Hypothalamus (tissue), 51 donors: ENCODE results near the gene EHD1.
A peak's percentile ranks its signal among the peaks of the same experiment; 100 is the strongest.

Source experiments
- DNase-seq, 51 donors: peaks; one replicate each; lab custom pipeline; 2025; lab: John Stamatoyannopoulos, UW

Gene EHD1

DNA sequence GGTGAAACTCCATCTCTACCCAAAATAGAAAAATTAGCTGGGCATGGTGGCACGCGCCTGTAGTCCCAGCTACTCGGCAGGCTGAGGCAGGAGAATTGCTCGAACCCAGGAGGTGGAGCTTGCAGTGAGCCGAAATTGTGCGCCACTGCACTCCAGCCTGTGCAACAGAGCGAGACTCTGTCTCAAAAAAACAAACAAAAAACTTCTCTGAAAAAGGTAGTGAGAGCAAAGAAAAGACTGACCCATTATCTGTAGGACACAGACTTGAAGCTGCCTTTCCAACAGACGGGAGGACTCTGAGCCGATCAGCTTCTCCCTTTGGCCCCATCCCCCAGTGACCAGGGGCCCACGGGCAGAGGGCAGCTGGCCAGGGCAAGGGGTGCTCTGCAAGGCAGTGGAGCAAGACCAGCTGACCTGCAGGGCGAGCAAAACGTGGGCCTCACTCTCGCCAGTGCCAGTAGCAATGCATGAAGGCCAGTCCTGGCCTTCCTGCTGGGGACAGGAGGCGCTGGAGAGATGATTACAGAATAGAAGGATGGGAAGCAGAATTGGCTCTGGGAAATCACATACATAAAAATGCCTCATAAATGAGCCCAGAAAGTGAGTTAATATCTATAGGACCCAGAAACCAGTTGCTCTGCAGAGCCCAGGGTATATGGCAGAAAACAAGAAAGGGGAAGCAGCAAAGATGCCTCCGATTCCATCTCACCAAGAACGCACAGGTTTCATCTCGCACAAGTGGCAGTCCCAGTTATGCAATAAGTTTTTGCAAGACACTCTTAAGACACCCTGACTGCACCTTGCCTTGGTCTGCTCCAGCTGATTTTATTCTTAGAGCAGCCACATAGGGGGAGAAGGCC, 2.8 kb downstream of the EHD1 start:
- peak in 10 of 51 donors; percentile 10 to 65 (median 34) for DNase-seq

GRCh38 chr11:64874308-64875240, 3.8 kb downstream of the EHD1 start:
- peak in 38 of 51 donors; percentile 25 to 85 (median 56) for DNase-seq

- no peak for DNase-seq
Measured at GRCh38 chr11:64872790-64873488, 5.5 kb downstream of the EHD1 start.

DNA sequence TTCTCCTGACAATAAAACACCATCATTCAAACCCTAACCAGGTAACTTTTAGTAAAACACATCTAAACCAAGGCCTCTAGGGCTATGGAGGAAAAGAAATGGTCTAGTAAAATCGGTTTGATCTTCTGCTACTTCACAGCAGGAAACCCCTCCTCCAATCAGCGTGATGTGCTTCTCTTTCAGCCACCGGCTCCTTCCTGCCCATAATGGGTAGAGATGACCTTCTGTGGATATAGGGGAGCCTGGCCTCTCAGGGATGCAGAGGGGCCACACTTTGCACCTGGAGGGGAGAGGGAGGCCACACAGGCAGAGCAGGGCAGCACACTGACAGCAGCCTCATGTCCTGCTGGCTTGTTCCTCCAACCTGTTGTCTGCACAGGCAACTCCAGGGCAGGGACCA, 6.9 kb downstream of the EHD1 start:
- DNase-seq, result no peak

DNA sequence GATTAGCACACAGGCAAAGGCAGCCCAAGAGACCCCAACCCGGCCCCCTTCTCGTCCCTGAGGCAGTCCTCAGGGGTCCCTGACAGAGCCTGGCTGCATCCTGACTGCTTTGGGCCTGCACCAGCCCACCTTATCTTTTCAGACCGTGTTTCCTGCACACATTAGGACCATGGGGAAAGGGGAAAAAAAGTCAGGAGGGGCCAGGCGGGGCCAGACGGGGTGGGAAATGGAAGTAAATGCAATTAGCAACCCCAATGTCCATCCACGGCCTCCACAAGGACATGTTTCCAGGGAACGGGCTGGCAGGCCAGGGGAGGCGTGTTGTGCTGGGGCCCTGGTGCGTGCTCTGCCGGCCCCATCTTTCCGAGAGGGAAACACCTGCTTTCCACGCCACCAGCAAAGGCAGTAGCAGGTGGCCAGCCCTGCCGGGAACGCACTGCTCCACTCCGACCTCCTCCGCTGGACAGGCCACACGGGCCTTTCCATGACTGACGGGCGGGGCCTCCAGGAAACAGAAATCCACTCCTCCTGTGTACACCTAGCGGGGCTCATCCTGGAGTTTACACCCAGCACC, 7.4 kb downstream of the EHD1 start:
- DNase-seq, result no peak

DNA sequence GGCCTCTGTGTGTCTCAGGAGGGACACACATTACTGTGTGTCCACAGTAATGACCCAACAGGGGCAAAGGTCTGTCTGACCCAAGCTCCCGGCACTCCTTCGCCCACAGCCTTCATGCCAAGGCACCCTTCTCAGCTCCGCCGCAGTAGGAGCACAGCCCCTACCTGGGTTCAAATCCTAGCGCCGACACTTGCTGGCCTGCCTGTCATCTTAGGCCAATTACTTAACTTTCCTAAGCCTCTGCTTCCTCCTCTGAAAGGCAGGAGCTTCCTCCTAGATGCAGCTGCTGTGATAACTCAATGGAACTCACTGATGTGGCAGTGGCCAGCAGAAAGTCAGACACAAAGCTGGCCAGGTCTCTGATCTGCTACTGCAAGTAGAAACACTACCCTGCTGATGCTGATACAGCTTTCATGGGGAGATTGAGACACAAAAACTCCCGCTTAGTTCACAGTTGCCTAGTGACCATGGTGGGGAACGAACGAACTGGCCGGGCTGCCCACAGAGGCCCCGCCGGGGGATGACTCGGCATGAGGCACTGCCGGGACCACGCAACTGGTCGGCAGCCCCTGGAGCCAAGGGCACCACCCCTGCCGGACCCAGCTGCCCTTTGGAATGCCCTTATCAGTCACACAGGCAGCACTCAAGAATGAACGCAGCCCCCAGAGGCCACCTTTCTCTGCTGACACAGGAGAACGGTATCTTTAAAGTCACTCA, 8.1 kb downstream of the EHD1 start:
- DNase-seq, result peak in 4 of 51 donors; percentile 17 to 31 (median 24)

DNA sequence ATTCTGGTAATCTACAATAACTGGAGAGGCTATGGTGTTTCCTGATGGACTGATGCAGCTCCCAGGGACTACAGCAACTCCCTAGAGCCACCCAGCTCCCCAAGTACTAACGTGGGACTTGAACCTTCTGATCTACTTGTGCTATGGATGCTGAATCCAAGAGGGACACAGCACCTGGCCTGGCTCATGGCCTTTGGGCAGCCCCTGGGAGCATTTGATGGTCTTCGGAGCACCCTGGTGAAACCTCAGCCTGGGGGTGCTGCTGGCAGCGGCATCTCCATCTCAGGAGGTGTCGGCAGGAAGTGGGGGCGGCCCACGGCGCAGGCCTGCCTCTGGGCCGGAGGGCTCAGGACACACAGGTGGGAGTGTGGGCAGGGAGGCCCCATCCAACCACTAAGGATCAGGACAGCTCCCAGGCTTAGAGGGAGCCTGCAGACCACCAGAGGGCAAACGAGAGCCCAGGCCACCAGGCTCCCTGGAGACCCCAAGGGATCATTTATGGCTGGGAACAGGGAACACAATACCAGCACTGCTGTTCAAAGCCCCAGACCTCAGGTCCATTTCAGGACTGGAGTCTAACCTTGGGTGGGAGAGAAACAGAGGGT, 8.7 kb downstream of the EHD1 start:
- no peak for DNase-seq

DNA sequence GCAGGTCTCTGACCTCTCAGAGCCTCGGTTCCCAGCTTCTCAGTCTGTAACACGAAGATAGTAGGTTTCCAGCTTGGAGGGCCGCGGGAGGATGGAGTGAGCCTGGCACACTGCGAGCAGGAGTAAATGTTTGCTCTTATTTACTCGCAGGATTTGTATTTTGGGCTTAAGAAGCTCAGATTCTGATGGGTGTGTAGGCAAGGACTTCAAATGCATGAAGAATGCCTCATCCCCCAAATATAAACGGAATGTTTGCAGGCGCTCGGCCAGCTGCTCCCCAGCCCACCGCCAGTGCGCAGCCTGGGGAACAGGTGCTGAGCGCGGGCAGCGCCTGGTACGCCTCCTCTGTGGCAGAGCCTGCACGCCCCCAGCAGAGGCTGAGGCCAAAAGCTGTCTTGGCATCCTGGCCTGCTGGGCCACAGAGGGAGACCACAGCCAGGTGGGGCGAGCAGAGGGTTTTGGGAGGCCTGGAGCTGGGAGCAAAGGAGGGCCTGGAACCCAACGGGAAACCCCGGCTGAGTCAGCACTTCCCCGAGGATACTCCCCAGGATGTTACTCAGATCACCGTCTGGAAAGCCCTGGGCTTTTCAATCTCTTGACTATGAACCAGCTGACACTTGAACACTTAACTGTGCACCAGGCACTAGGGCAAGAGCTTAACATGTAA, 9.4 kb downstream of the EHD1 start:
- peak in 5 of 51 donors; percentile 11 to 80 (median 23) for DNase-seq

GRCh38 chr11:64867748-64868462, 10.5 kb downstream of the EHD1 start:
- no peak for DNase-seq

GRCh38 chr11:64866173-64866491, 12.3 kb downstream of the EHD1 start:
- no peak for DNase-seq

- DNase-seq, result no peak
Measured at GRCh38 chr11:64865286-64866172, 12.9 kb downstream of the EHD1 start.

- DNase-seq, result peak in 22 of 51 donors; percentile 23 to 73 (median 50)
Measured at GRCh38 chr11:64864473-64865285, 13.7 kb downstream of the EHD1 start.

DNA sequence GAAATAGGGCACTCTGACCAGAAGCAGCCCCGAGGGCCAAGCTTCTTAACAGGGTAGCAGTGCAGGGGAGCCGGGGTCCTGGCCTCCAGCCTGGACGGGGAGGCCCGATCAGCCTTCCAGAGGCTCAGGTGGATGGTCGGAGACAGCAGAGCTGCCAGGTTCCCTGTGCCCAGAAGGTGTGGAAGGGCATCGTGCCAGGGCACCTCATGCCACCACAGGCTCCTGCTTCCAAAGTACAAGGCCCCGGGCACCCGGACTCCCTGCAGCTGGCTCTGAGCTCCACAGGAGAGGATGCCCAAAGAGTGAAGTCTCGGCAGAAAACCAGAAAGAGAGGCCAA, 14.3 kb downstream of the EHD1 start:
- peak in 3 of 51 donors; percentile 34 to 73 (median 49) for DNase-seq

DNA sequence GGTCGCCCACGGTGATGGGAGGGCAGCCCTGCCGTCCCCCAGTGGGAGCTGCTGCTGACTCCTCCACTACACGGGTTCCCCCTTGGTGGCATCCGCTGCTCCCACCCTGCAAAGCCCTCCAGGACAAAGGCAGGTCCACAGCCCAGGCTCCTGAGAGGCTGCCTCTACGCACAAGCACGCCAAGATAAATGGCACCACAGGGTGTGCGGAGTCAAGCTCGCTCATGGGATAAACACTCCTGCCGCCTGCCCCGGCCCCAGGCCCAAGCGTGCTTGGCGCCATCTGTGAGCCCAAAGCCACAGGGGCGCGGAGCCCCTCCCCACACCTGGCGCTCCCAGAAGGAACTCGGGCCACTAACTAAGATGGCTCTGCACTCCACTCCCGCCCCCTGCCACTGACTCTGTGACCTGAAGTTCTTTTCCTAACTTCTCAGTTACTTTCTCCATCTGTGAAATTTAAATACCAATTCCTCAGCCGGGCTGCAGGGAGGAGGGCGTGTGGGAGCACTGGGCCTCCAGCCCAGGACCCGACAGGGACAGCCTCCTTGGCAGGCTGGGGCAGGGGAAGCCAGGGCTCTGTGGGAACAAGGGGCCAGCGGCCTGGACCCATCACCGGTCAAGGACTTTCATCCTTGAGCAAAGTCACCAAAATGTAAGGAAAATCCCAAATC, 14.9 kb downstream of the EHD1 start:
- DNase-seq, result peak in 17 of 51 donors; percentile 14 to 52 (median 39)

DNA sequence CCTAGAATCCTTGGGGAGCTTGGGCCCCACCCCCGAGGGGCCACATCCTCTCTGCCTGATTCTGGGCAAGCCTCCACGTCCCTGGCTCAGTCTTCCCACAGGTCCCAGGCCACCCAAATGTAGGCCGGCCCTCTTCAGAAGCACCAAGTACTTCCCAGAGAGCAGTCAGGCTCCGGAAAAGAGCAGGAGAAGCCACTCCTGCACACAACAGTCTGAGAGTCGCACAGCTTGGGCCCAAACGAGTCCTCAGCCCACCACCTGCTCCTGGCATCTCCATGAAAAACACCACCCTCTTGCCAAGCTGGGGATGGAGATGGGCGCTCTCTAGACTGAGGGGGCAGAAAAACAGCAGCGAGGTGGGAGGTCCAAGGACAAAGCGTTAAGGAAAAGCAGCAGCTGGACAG, 15.4 kb downstream of the EHD1 start:
- DNase-seq, result peak in 5 of 51 donors; percentile 15 to 41 (median 28)
